Measurements from ENCODE around the gene EXOC2. TPM values are rescaled to one million over a fixed set of nuclear protein-coding genes. Genes with fewer than 3 reads are reported as not detected.

The EXOC2 gene
- total RNA-seq, 2 donors from 2014 or later = 17.2 to 24.1 TPM

GRCh38 chr6:506920-507622 lies 185.9 kb downstream of the EXOC2 start:
- no peak overlapping the region for H3K4me3 ChIP-seq
- ATAC-seq (ENCODE audit: insufficient number of reproducible peaks, low FRiP score, low read depth) (no peak), DNase-seq (ENCODE audit: low spot score) (no peak)
- H3K9me3 ChIP-seq = no peaks in the 10 kb centered on the region
- H3K27ac ChIP-seq = no peak overlapping the region
- no peaks in the 10 kb centered on the region for H3K36me3 ChIP-seq
- no peaks in the 10 kb centered on the region for H3K4me1 ChIP-seq (ENCODE audit: control insufficient read depth in 1 of 2, low read depth in 2 of 2)
- TF ChIP-seq CTCF (IDR thresholded peaks at IDR 0.05) = no peak
- H3K27me3 ChIP-seq (replicated peaks; ENCODE audit: insufficient read depth) = no peaks in the 10 kb centered on the region

- no peaks in the 10 kb centered on the region for H3K27me3 ChIP-seq (replicated peaks; ENCODE audit: insufficient read depth)
- H3K4me1 ChIP-seq (ENCODE audit: control insufficient read depth in 1 of 2, low read depth in 2 of 2) = no peaks in the 10 kb centered on the region
- no peak overlapping the region for H3K4me3 ChIP-seq
- no peak overlapping the region for H3K27ac ChIP-seq
- H3K9me3 ChIP-seq = no peaks in the 10 kb centered on the region
- TF ChIP-seq CTCF (IDR thresholded peaks at IDR 0.05) = no peak
- H3K36me3 ChIP-seq = no peaks in the 10 kb centered on the region
- DNase-seq (ENCODE audit: low spot score) = no peak
- no peak for ATAC-seq (ENCODE audit: insufficient number of reproducible peaks, low FRiP score, low read depth)
Measured at GRCh38 chr6:506508-506907, 186.4 kb downstream of the EXOC2 start.

GRCh38 chr6:505374-505773 lies 187.6 kb downstream of the EXOC2 start:
- Histone ChIP-seq H3K27me3 (replicated peaks; ENCODE audit: insufficient read depth) (no peaks in the 10 kb centered on the region), H3K4me1 (ENCODE audit: control insufficient read depth in 1 of 2, low read depth in 2 of 2) (no peaks in the 10 kb centered on the region), H3K36me3 (no peaks in the 10 kb centered on the region), H3K27ac (no peak overlapping the region), H3K4me3 (no peak overlapping the region), H3K9me3 (no peaks in the 10 kb centered on the region)
- DNase-seq (ENCODE audit: low spot score) = no peak
- no peak for ATAC-seq (ENCODE audit: insufficient number of reproducible peaks, low FRiP score, low read depth)
- TF ChIP-seq CTCF (IDR thresholded peaks at IDR 0.05) = no peak

GRCh38 chr6:504446-504980 lies 188.4 kb downstream of the EXOC2 start:
- H3K27ac ChIP-seq = no peak overlapping the region
- no peak overlapping the region for H3K4me3 ChIP-seq
- DNase-seq (ENCODE audit: low spot score) = no peak
- H3K9me3 ChIP-seq = no peaks in the 10 kb centered on the region
- H3K4me1 ChIP-seq (ENCODE audit: control insufficient read depth in 1 of 2, low read depth in 2 of 2) = no peaks in the 10 kb centered on the region
- ATAC-seq (ENCODE audit: insufficient number of reproducible peaks, low FRiP score, low read depth) = no peak
- H3K27me3 ChIP-seq (replicated peaks; ENCODE audit: insufficient read depth) = no peaks in the 10 kb centered on the region
- no peaks in the 10 kb centered on the region for H3K36me3 ChIP-seq
- TF ChIP-seq CTCF (IDR thresholded peaks at IDR 0.05) = no peak

GRCh38 chr6:503610-504362 lies 189.2 kb downstream of the EXOC2 start:
- ATAC-seq (ENCODE audit: insufficient number of reproducible peaks, low FRiP score, low read depth) (no peak), DNase-seq (ENCODE audit: low spot score) (no peak)
- H3K36me3 ChIP-seq = no peaks in the 10 kb centered on the region
- H3K4me3 ChIP-seq = no peak overlapping the region
- H3K27me3 ChIP-seq (replicated peaks; ENCODE audit: insufficient read depth) = no peaks in the 10 kb centered on the region
- TF ChIP-seq CTCF (IDR thresholded peaks at IDR 0.05) = no peak
- H3K9me3 ChIP-seq = no peaks in the 10 kb centered on the region
- no peaks in the 10 kb centered on the region for H3K4me1 ChIP-seq (ENCODE audit: control insufficient read depth in 1 of 2, low read depth in 2 of 2)
- no peak overlapping the region for H3K27ac ChIP-seq
